OCI-LY7 (cell line): ENCODE results near the gene ABI3BP.

Source experiments
- EZH2phosphoT487 ChIP-seq: fragments of 200-600 bp; sonication (generic); IDR thresholded peaks from 2 replicates; pipeline ENCODE4 v1.6.1; 2018; ENCODE audit warnings: low read depth, borderline replicate concordance, mild to moderate bottlenecking, mixed run types, antibody characterized with exemption, low read length, moderate library complexity, mixed read lengths
- TF ChIP-seq, protein P1 (sequence below): fragments of 200-600 bp; sonication (generic); conservative IDR thresholded peaks from 2 replicates; pipeline ENCODE4 v1.5.1; 2014; ENCODE audit warnings: mild to moderate bottlenecking, antibody characterized with exemption, low read length, moderate library complexity, mixed read lengths

GRCh38 chr3:100702082-100702979 is 290.9 kb downstream of the ABI3BP start:
- TF ChIP-seq, protein P1, sequence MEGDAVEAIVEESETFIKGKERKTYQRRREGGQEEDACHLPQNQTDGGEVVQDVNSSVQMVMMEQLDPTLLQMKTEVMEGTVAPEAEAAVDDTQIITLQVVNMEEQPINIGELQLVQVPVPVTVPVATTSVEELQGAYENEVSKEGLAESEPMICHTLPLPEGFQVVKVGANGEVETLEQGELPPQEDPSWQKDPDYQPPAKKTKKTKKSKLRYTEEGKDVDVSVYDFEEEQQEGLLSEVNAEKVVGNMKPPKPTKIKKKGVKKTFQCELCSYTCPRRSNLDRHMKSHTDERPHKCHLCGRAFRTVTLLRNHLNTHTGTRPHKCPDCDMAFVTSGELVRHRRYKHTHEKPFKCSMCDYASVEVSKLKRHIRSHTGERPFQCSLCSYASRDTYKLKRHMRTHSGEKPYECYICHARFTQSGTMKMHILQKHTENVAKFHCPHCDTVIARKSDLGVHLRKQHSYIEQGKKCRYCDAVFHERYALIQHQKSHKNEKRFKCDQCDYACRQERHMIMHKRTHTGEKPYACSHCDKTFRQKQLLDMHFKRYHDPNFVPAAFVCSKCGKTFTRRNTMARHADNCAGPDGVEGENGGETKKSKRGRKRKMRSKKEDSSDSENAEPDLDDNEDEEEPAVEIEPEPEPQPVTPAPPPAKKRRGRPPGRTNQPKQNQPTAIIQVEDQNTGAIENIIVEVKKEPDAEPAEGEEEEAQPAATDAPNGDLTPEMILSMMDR = no peak
- TF ChIP-seq EZH2phosphoT487 = no peak
